GM12874 (cell line): ENCODE measurements around the gene PCBD2.

ENCODE experiments used
- TF ChIP-seq, protein P1 (sequence below): IDR thresholded peaks from 2 replicates; pipeline ENCODE4 v1.5.1; 2011; ENCODE audit warnings: low read depth, mild to moderate bottlenecking, control low read depth, low read length, moderate library complexity; ENCODE audit not compliant: insufficient read depth

The PCBD2 gene

DNA sequence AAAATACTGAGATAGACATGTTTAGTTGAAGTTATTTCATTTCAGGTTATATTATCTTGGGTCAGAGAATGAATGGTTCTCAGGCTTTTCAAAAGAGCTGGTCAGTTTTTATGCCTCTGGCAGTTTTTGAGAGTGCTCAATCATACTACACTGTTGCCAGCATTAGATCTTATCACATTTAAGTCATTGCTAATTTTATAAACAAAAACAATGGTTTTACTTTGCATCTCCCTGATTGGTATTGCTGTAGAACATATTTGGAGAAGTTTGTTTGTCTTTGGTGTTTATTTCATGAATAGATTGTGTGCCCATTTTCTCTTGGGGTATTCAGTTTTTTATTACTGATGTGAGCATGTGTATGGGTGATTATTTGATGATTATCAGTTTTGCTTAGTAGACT is 64.2 kb downstream of the PCBD2 start:
- TF ChIP-seq, protein P1, sequence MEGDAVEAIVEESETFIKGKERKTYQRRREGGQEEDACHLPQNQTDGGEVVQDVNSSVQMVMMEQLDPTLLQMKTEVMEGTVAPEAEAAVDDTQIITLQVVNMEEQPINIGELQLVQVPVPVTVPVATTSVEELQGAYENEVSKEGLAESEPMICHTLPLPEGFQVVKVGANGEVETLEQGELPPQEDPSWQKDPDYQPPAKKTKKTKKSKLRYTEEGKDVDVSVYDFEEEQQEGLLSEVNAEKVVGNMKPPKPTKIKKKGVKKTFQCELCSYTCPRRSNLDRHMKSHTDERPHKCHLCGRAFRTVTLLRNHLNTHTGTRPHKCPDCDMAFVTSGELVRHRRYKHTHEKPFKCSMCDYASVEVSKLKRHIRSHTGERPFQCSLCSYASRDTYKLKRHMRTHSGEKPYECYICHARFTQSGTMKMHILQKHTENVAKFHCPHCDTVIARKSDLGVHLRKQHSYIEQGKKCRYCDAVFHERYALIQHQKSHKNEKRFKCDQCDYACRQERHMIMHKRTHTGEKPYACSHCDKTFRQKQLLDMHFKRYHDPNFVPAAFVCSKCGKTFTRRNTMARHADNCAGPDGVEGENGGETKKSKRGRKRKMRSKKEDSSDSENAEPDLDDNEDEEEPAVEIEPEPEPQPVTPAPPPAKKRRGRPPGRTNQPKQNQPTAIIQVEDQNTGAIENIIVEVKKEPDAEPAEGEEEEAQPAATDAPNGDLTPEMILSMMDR: no peak

DNA sequence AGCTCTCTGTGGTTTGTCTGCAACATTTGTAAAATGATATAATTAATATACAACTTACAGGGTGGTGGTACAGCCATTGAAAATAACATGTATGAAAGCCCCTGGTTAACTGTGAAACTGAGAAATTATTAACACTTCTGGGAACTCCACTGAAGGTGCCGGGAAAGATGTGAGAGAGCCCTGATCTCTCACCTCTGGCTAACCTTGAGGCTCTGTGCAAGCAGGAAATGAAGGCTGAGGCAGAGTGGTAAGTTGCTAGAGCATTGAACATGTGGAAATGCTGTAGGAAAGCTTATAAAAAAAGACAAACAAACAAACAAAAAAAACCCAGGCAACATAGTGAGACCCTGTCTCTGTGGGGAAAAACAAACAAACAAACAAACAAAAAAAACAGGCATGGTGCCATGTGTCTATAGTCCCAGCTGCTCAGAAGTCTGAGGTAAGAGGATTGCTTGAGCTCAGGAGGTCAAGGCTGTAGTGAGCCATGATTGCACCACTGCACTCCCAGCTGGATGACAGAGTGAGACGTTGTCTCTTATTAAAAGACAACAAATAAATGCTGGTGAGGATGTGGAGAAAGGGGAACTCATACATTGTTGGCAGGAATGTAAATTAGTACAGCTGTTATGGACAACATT is 70.3 kb downstream of the PCBD2 start:
- TF ChIP-seq, protein P1: no peak

- TF ChIP-seq, protein P1: no peak
Observed at GRCh38 chr5:134975843-134976242, 70.9 kb downstream of the PCBD2 start.

- TF ChIP-seq, protein P1: no peak
Observed at GRCh38 chr5:134976841-134977240, 71.9 kb downstream of the PCBD2 start.

DNA sequence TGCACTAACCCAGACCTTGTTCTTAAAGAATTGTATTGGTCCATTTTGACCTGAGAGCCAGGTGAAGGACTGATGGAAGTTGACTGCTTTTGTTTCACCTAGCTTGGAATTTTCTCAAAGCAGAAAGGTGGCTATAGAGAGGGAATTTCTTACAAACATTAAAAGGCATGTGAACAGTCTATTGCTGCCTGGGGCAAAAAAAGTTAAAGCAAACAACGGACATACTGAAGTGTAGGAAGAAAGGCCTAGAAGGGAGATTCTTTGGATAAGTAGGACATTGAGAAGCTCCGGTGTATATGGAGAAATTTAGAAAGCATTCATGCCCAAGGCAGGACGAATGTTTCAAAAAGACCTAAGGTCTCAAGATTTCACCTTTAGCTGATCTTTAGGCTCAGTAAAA is 74.5 kb downstream of the PCBD2 start:
- TF ChIP-seq, protein P1: no peak

GRCh38 chr5:134982230-134982629 is 77.3 kb downstream of the PCBD2 start:
- TF ChIP-seq, protein P1: no peak

DNA sequence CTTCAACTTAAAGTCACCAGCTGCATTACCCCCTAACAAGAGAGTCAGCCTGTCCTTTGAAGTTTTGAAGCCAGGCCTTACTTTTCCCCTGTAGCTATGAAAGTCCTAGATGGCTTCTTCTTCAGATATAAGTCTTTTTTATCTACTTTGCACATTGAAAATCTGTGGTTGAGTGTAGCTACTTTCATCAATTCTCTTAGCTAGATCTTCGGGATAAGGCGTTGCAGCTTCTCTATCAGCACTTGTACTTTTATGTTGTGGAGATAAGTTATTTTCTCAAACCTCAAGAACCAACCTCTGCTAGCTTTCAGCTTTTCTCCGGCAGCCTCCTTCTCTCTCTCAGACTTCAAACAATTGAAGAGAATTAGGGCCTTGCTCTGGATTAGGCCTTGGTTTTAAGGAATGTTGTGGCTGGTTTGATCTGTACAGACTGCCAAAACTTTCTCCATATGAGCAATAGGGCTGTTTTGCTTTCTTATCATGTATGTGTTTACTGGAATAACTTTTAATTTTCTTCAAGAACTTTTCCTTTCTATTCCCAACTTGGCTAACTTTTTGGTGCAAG is 84.4 kb downstream of the PCBD2 start:
- TF ChIP-seq, protein P1: no peak

GRCh38 chr5:134992148-134992547 is 87.2 kb downstream of the PCBD2 start:
- TF ChIP-seq, protein P1: no peak
